ENCODE data around the gene TRPM4. TPM values are rescaled to one million over a fixed set of nuclear protein-coding genes. Genes with fewer than 3 reads are reported as not detected.
"Not testable (repeated sequence)": the region's sequence is repeated elsewhere in the genome, so short reads cannot be mapped to it uniquely, and the experiment has no call there.

The TRPM4 gene
- total RNA-seq, 1 experiment from 2014 or later: not detected

GRCh38 chr19:49201042-49201441 lies 43.5 kb downstream of the TRPM4 start:
- DNase-seq: no peak
- Histone ChIP-seq H3K4me2 (ENCODE audit: low read depth, low read length, poor library complexity, severe bottlenecking) (no peak overlapping the region), H3K9ac (ENCODE audit: low read length) (no peak overlapping the region), H3K27ac (ENCODE audit: low read length) (no peak overlapping the region), H3K79me2 (ENCODE audit: low read length) (no peaks in the 10 kb centered on the region), H4K20me1 (ENCODE audit: insufficient read depth, low read depth, low read length) (no peaks in the 10 kb centered on the region), H2AFZ (ENCODE audit: low read length) (no peak overlapping the region), H3K27me3 (ENCODE audit: low read length) (peaks cover 2% of the 10 kb centered on the region; the same call in 1 of the 2 replicates), H3K4me1 (ENCODE audit: low read length) (peaks cover 10% of the 10 kb centered on the region), H3K9me3 (ENCODE audit: low read length) (no peaks in the 10 kb centered on the region), H3K4me3 (ENCODE audit: low read length) (no peak overlapping the region), H3K9me2 (replicated peaks; ENCODE audit: insufficient read depth, low read length) (no peaks in the 10 kb centered on the region), H3K36me3 (ENCODE audit: insufficient read depth, low read length) (no peaks in the 10 kb centered on the region)

- Histone ChIP-seq H3K9me3 (ENCODE audit: low read length) (no peaks in the 10 kb centered on the region), H4K20me1 (ENCODE audit: insufficient read depth, low read depth, low read length) (no peaks in the 10 kb centered on the region), H3K79me2 (ENCODE audit: low read length) (no peaks in the 10 kb centered on the region), H3K4me3 (ENCODE audit: low read length) (no peak overlapping the region), H3K36me3 (ENCODE audit: insufficient read depth, low read length) (no peaks in the 10 kb centered on the region), H3K27ac (ENCODE audit: low read length) (no peak overlapping the region), H2AFZ (ENCODE audit: low read length) (no peak overlapping the region), H3K9me2 (replicated peaks; ENCODE audit: insufficient read depth, low read length) (no peaks in the 10 kb centered on the region), H3K27me3 (ENCODE audit: low read length) (no peaks in the 10 kb centered on the region), H3K4me2 (ENCODE audit: low read depth, low read length, poor library complexity, severe bottlenecking) (peak overlapping the region; percentile 20), H3K4me1 (ENCODE audit: low read length) (peaks cover 12% of the 10 kb centered on the region), H3K9ac (ENCODE audit: low read length) (no peak overlapping the region)
- peak; percentile 61 for DNase-seq
These were observed 47.5 kb downstream of the TRPM4 start for GRCh38 chr19:49205114-49205513.

- not testable (repeated sequence) for H3K9me2 ChIP-seq (replicated peaks; ENCODE audit: insufficient read depth, low read length); H3K27ac ChIP-seq (ENCODE audit: low read length); H4K20me1 ChIP-seq (ENCODE audit: insufficient read depth, low read depth, low read length); H2AFZ ChIP-seq (ENCODE audit: low read length); H3K4me3 ChIP-seq (ENCODE audit: low read length); DNase-seq; H3K79me2 ChIP-seq (ENCODE audit: low read length); H3K27me3 ChIP-seq (ENCODE audit: low read length); H3K9ac ChIP-seq (ENCODE audit: low read length); H3K4me2 ChIP-seq (ENCODE audit: low read depth, low read length, poor library complexity, severe bottlenecking); H3K9me3 ChIP-seq (ENCODE audit: low read length); H3K36me3 ChIP-seq (ENCODE audit: insufficient read depth, low read length)
- H3K4me1 ChIP-seq (ENCODE audit: low read length): peaks cover 21% of the 10 kb centered on the region
These were observed 51.9 kb downstream of the TRPM4 start for GRCh38 chr19:49209502-49209901.

- Histone ChIP-seq H3K4me2 (ENCODE audit: low read depth, low read length, poor library complexity, severe bottlenecking) (no peak overlapping the region), H2AFZ (ENCODE audit: low read length) (no peak overlapping the region)
- peak; percentile 77 for DNase-seq
These were observed 52.7 kb downstream of the TRPM4 start for GRCh38 chr19:49210108-49210900.

GRCh38 chr19:49210901-49211451 lies 53.4 kb downstream of the TRPM4 start:
- H3K4me1 ChIP-seq (ENCODE audit: low read length): peaks cover 23% of the 10 kb centered on the region
- no peak overlapping the region for H3K4me3 ChIP-seq (ENCODE audit: low read length)
- no peaks in the 10 kb centered on the region for H3K27me3 ChIP-seq (ENCODE audit: low read length)
- H3K36me3 ChIP-seq (ENCODE audit: insufficient read depth, low read length): no peaks in the 10 kb centered on the region
- no peaks in the 10 kb centered on the region for H4K20me1 ChIP-seq (ENCODE audit: insufficient read depth, low read depth, low read length)
- no peak overlapping the region for H2AFZ ChIP-seq (ENCODE audit: low read length)
- H3K9me2 ChIP-seq (replicated peaks; ENCODE audit: insufficient read depth, low read length): no peaks in the 10 kb centered on the region
- no peak overlapping the region for H3K4me2 ChIP-seq (ENCODE audit: low read depth, low read length, poor library complexity, severe bottlenecking)
- no peak overlapping the region for H3K9ac ChIP-seq (ENCODE audit: low read length)
- H3K27ac ChIP-seq (ENCODE audit: low read length): no peak overlapping the region
- no peaks in the 10 kb centered on the region for H3K9me3 ChIP-seq (ENCODE audit: low read length)
- H3K79me2 ChIP-seq (ENCODE audit: low read length): no peaks in the 10 kb centered on the region
- no peak for DNase-seq

More at GRCh38 chr19:49210108-49210900, 52.7 kb downstream of the TRPM4 start:
- Histone ChIP-seq H3K36me3 (ENCODE audit: insufficient read depth, low read length) (no peaks in the 10 kb centered on the region), H3K4me1 (ENCODE audit: low read length) (peaks cover 24% of the 10 kb centered on the region), H3K9me3 (ENCODE audit: low read length) (no peaks in the 10 kb centered on the region), H3K9me2 (replicated peaks; ENCODE audit: insufficient read depth, low read length) (no peaks in the 10 kb centered on the region), H3K79me2 (ENCODE audit: low read length) (no peaks in the 10 kb centered on the region), H4K20me1 (ENCODE audit: insufficient read depth, low read depth, low read length) (no peaks in the 10 kb centered on the region), H3K27ac (ENCODE audit: low read length) (no peak overlapping the region), H3K4me3 (ENCODE audit: low read length) (no peak overlapping the region), H3K9ac (ENCODE audit: low read length) (no peak overlapping the region), H3K27me3 (ENCODE audit: low read length) (no peaks in the 10 kb centered on the region)

- DNase-seq: peak; percentile 73
- Histone ChIP-seq H3K9me2 (replicated peaks; ENCODE audit: insufficient read depth, low read length) (no peaks in the 10 kb centered on the region), H2AFZ (ENCODE audit: low read length) (no peak overlapping the region), H3K9ac (ENCODE audit: low read length) (no peak overlapping the region), H3K4me1 (ENCODE audit: low read length) (peaks cover 23% of the 10 kb centered on the region), H3K27ac (ENCODE audit: low read length) (no peak overlapping the region), H3K36me3 (ENCODE audit: insufficient read depth, low read length) (no peaks in the 10 kb centered on the region), H4K20me1 (ENCODE audit: insufficient read depth, low read depth, low read length) (no peaks in the 10 kb centered on the region), H3K4me2 (ENCODE audit: low read depth, low read length, poor library complexity, severe bottlenecking) (no peak overlapping the region), H3K27me3 (ENCODE audit: low read length) (no peaks in the 10 kb centered on the region), H3K9me3 (ENCODE audit: low read length) (no peaks in the 10 kb centered on the region), H3K79me2 (ENCODE audit: low read length) (no peaks in the 10 kb centered on the region), H3K4me3 (ENCODE audit: low read length) (no peak overlapping the region)
These were observed 54.6 kb downstream of the TRPM4 start for GRCh38 chr19:49212016-49212701.

GRCh38 chr19:49213791-49214190 lies 56.2 kb downstream of the TRPM4 start:
- no peaks in the 10 kb centered on the region for H3K9me2 ChIP-seq (replicated peaks; ENCODE audit: insufficient read depth, low read length)
- H2AFZ ChIP-seq (ENCODE audit: low read length): no peak overlapping the region
- no peaks in the 10 kb centered on the region for H4K20me1 ChIP-seq (ENCODE audit: insufficient read depth, low read depth, low read length)
- H3K4me3 ChIP-seq (ENCODE audit: low read length): no peak overlapping the region
- H3K9me3 ChIP-seq (ENCODE audit: low read length): no peaks in the 10 kb centered on the region
- no peak overlapping the region for H3K9ac ChIP-seq (ENCODE audit: low read length)
- no peak overlapping the region for H3K4me2 ChIP-seq (ENCODE audit: low read depth, low read length, poor library complexity, severe bottlenecking)
- no peaks in the 10 kb centered on the region for H3K79me2 ChIP-seq (ENCODE audit: low read length)
- DNase-seq: peak; percentile 73
- H3K4me1 ChIP-seq (ENCODE audit: low read length): peaks cover 17% of the 10 kb centered on the region
- no peaks in the 10 kb centered on the region for H3K27me3 ChIP-seq (ENCODE audit: low read length)
- H3K36me3 ChIP-seq (ENCODE audit: insufficient read depth, low read length): no peaks in the 10 kb centered on the region
- no peak overlapping the region for H3K27ac ChIP-seq (ENCODE audit: low read length)

GRCh38 chr19:49214701-49215100 lies 57.1 kb downstream of the TRPM4 start:
- no peak overlapping the region for H3K4me2 ChIP-seq (ENCODE audit: low read depth, low read length, poor library complexity, severe bottlenecking)
- no peaks in the 10 kb centered on the region for H3K36me3 ChIP-seq (ENCODE audit: insufficient read depth, low read length)
- no peak overlapping the region for H3K27ac ChIP-seq (ENCODE audit: low read length)
- DNase-seq: peak; percentile 65
- peaks cover 17% of the 10 kb centered on the region for H3K4me1 ChIP-seq (ENCODE audit: low read length)
- no peaks in the 10 kb centered on the region for H4K20me1 ChIP-seq (ENCODE audit: insufficient read depth, low read depth, low read length)
- H3K79me2 ChIP-seq (ENCODE audit: low read length): no peaks in the 10 kb centered on the region
- no peak overlapping the region for H2AFZ ChIP-seq (ENCODE audit: low read length)
- H3K9ac ChIP-seq (ENCODE audit: low read length): no peak overlapping the region
- no peaks in the 10 kb centered on the region for H3K27me3 ChIP-seq (ENCODE audit: low read length)
- H3K4me3 ChIP-seq (ENCODE audit: low read length): no peak overlapping the region
- H3K9me3 ChIP-seq (ENCODE audit: low read length): no peaks in the 10 kb centered on the region
- H3K9me2 ChIP-seq (replicated peaks; ENCODE audit: insufficient read depth, low read length): no peaks in the 10 kb centered on the region
